Activated T-helper 1 cell treated with Interleukin-2 at 50 U/mL for 16 hours (primary cell): ENCODE results near the gene MTUS2.

Experiments used
- DNase-seq: peaks from one replicate; pipeline ENCODE4 v3.0.0-alpha.2; 2020; ENCODE audit warnings: low read depth

Gene MTUS2

DNA sequence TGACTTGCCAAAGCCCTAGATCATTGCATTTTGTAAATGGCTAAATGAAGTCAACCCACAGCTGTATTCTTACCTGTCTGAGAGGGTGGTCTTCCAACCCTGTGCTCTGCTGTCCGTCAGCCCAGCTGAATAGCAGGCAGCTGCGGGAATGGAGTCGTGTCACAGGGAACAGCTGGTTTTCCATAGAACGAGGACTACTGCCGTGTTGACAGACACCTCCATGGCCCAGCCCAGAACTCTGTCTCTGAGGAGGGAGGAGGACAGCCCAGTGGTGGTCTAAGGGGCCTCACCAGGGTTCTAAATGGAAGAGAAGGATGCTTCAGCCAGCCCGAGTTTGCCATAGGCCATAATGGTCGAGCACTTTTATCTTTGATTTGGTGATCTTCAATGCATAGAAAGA, 664.7 kb downstream of the MTUS2 start:
- no peak for DNase-seq

DNA sequence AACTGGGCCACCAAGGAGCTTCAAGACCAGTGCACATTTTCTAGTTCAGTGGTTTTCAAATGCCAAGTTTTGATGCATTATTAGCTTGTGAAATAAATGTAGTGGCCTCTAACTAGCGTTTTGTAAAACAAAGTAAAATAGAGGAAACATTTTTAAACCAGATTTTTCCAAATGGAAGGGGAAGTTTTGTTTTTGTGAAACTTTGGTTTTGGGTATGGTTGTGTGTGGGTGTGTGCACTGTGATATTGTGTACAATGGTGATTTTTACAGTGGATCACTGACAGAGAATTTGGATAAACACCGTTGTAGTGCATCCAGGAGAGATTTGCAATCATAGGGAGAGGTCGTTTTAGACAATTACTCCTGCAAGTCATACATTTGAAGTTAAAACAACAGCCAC, 666.4 kb downstream of the MTUS2 start:
- no peak for DNase-seq

DNA sequence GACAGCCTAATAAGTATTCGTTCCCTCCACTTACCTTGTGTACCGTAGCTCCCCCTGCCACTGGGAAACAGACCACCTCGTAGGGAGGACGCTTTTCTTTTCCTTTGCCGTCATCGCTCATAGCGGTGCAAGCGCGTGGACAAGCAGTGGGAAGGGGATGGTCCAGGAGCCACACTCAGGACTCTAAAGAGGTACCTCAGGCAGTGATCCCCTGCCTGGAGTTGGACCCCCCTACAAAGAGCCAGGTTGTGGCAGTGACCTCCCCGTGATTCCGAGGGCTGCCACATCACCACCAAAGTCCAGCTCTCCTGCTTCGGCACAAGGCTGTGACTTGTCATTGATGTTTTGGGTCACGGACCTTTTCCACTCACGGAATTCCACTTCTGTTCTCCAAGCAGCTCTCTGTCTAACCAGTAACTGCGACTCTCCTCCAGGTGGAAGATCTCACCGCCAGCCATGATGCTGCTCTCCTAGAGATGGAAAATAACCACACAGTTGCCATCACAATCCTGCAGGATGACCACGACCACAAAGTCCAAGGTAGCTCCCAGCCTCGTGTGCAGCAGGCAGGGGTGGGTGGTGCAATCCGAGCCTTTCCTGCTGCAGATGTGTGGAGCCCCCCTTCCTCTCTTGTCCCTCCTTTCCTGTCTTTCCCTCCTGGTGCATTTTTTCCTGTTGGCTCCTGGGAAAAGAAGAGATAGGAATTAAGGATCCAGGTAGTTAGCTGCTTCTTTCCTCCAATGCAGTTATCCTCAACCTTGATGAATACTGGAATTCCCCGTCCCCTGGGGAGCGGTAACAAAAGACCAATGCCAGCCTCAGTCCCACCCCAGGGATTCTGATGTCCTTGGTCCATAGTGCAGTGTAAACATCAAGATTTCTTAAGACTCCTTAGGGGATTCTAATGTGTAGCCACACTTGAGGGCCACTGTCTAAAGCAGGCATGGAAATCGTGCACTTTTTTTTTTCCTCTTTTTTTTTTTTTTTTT, 667.6 kb downstream of the MTUS2 start:
- DNase-seq, result no peak

DNA sequence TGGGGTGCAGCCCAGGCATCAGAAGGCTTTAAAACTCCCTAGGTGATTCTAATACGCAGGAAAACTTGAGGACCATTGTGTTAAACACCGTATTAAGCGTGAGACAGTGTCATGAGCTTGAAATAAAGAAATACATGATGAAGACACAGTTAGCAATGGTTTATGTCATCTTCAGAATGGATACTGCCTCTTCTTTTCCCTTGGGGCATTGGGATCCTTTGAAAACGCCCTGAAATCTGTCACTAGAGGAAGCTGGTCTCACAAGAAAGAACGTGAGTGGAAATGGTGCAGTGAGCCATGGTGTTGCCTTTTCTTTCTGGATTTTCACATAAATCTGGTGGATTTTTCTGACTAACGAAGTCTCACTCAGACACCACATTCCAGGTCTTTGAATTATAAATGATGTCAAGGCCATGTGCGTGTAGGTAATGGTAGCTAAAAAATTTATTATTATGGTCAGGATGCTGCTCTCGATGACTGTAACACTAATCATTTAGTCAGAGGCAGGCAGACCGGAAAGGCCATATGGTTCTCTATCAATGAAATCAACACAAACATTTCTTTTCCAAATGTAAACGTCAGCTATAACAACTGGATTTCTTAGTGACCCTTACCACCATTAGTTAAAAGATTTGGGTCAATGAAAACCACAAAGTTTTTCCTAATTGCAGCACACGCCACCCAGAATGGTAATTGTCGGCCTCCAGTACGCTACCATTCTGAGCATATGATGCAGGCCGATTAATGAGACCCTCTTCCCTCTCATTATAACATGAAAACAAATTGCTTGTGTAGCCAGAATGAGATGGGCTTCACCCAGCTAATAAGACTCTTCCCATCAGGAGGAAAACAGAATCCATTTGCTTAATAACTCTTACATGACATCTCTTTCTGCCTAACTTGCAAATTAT, 669.8 kb downstream of the MTUS2 start:
- no peak for DNase-seq

DNA sequence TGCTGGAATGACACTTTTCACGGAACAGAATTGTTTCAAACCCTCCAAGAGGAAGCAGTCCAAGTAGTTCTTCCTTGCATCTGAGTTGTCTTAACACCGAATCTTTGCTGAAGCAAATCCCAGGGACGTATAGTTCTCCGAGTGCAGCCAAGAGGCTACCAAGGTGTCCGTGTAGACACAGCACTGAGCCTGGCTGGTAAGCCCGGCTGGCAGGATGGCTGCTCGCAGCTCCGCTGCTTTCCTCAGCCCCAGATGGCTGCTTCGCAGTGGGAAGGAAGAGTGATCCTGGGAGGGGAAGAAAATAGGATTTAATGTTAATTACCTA, 670.4 kb downstream of the MTUS2 start:
- DNase-seq, result no peak

DNA sequence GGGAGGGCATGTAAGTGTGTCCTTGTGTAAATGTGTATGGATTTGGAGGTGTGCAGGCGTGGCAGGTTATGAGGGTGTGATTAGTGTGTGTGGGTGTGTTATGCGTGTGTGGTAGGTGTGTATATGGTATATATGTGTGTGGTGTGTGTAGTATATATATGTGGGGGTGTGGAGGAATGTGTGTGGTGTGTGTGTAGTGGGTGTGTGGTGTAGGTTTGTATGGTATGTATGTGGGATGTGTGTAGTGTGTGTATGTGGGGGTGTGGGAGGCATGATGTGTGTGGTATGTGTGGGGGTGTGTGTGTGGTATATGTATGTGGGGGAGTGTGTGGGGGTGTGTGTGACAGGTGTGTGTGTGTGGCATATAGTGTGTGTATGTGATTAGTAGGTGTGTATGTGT, 671.1 kb downstream of the MTUS2 start:
- no peak for DNase-seq

DNA sequence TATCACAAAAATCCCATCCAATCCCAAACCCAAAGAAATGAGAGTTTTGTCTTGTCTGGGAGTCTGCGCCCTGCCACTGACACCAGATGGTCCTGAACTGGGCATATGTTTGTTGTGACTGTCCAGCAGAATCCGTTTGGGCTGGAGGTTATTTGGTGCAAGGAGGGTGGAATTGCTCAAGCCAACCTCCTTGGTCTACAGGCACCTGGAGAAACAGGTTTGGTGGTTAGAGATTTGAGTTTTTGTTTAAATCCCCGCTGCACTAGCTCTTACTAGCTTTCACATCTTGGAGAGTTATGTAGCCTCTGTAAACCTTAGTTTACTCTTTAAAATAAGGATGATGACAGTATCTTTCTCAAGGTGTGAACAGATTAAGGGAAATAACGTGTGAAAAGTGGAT, 673.7 kb downstream of the MTUS2 start:
- no peak for DNase-seq

DNA sequence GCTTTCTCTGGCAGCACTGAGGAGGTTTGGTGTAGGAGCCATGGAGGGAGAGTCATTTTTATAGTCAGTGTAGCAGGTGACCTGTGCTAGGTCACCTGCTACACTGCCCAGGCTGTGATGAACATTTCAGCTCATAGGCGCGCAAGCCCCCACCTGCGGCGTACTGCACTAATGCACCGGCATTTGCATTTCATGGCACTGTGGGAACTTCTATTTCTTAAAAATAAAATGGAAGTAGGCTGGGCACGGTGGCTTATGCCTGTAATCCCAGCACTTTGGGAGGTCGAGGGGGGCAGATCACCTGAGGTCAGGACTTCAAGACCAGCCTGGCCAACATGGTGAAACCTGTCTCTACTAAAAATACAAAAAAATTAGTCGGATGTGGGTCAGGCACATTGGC, 674.4 kb downstream of the MTUS2 start:
- DNase-seq, result no peak

DNA sequence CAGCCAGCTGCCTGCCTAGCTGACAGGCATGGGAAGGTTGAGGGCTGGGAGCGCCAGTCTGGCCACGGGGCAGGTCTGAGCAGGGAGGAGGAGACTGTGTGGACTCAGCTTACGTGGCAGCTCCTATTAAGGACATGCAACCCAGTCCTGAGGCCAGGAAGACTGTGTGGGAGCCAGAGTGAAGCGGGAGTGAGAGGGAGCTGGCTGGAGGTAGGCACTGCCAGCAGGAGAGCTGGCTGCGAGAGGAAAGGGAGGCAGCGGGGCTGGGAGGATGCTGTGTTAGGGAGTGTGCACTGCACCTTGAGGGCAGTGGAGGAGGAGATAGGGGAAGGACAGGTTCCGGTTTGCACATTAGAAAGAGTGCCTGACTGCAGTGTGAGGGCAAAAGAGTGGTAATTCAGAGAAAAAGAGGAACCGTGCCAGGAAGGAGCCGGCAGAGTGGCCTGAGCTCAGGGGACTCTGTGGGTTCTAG, 676.1 kb downstream of the MTUS2 start:
- no peak for DNase-seq

DNA sequence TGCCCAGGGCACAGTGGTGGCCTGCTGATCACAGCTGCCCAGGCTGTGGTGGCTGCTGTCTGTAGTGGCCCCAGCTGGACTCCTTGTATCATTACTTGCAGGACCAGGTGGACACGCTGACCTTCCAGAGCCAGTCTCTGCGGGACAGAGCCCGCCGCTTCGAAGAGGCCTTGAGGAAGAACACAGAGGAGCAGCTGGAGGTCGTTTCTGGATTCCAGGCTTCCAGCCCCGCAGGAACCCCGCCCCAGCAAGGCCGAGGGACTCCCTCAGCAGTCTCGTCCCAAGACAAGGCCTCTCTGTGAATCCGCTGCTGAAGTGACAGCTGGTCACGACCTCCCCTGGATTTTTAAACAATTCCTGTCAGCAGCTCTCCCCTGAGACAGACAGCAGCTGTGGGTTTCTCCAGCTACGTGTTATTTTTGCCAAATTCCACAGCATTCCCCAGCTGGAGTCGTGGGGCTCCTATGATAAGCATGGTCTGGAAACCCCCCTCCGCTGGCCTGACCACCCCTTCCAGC, 677.1 kb downstream of the MTUS2 start:
- no peak for DNase-seq

DNA sequence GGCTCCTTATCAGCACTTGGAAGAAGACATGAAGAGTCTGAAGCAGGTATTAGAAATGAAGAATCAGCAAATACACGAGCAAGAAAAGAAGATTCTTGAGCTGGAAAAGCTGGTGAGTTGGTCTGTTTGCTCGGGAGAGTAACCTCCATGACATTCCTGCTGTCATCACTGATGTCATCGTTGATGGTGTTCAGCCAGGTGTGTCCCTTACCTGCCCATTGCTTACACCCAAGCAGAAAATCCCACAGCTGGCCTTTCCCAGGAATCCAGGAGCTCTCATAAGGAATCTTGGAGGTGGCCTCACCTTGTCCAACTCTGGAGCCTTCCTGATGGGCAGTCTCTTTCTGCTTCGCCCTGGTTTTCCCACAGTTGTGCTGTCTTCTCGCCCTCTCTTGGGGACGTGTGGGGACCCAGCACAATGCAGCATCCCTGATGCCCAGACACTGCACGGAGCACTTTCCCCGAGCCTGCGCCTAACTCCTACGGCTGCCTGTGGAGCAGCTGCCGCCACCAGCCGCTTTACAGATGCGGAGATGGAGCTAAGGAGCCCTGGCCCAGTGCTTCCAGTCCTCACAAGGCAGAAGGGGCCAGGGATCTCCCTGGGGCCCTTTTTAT, 678.4 kb downstream of the MTUS2 start:
- no peak for DNase-seq

DNA sequence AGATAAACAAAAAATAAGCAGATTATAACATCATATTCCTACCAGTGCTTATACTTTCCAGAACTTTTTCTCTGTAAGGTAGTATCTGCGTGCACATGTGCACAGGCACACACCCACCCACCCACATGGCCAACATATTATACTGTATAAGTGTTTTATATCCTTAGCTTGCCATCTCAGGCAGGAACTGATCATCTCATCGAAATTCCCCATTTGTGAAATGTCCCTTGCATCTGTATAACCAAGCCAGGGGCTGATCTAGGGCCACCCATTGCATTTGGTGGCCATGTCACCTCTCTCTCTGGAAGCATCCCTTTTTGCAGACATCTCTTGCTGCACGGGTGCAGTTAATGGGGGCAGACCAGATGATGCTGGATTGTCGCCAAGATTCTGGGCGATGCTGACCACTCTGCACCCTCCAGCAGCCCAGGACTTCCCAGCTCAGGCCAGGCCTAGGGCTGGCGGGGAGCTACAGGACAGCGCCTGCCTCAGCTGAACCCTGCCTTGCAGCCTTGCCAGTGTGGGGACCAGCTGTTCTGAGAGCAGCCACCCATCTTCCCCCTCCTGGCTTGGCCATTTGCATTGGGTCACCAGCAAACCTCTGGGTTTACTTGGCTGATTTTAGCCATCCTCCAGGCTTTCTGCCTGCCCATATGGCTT, 679.5 kb downstream of the MTUS2 start:
- DNase-seq, result no peak

DNA sequence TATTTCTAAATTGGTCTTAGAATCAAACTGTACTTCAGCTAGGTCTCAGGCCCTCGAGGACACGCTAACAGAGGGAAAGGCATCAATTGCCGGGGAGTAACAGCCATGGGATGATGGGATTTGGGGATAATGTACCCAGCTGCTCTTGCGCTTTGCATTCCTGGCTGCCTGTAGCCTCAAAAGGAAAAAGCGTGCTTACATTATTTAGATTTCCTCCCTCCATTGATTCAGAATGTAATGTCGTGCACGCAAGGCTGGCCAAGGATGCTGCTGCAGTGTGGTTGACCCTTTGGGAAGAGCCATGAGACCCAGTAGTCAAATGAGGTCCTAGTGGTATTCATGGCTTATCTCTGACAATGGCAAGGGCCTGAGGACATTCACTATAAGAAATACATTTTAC, 680.2 kb downstream of the MTUS2 start:
- no peak for DNase-seq

DNA sequence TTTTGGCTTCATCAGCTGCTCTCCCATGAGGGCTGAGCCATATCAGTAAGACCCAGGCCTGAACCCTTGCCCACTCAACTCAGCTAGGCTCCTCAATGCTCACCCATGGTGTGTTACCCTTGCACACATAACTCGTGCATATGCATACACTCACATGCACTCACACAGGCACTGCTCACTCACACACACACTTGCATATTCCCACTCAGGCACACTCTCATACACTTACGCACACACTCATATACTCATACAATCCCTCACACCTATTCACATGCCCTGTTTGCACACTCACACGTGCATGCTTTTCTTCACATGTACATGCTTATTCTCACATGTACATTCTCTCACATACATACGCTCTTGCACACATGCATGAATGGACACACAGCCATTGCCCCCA, 681.5 kb downstream of the MTUS2 start:
- no peak for DNase-seq

DNA sequence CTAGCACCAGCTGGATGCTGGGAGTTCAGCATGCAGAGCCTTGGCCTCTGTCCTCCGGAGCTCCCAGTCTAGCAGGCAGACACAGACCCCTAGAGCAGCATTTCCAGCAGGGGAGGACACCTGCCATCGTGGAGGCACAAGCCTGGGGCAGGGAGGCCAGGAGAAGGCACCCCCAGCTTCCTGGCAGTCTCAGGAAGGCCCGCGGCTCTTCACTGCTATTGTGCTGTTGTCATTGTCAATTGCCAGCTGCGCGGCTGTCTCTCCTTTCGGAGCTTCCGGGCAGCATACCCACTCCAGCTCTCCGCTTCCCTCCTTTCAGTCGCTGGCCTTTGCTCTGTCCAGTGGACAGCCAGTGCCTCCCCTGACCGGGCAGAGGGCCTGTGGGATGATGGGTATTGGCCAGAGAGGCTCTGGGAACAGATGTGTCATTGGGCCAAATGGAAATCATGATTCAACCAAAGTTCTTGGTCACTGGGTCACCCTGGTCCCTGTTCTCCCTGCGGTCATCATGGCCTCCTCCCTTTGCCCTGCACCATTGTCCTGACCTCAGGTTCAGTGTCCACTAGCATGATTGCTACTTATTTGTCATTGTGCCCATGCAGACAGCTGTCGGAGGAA, 682.4 kb downstream of the MTUS2 start:
- DNase-seq, result no peak

DNA sequence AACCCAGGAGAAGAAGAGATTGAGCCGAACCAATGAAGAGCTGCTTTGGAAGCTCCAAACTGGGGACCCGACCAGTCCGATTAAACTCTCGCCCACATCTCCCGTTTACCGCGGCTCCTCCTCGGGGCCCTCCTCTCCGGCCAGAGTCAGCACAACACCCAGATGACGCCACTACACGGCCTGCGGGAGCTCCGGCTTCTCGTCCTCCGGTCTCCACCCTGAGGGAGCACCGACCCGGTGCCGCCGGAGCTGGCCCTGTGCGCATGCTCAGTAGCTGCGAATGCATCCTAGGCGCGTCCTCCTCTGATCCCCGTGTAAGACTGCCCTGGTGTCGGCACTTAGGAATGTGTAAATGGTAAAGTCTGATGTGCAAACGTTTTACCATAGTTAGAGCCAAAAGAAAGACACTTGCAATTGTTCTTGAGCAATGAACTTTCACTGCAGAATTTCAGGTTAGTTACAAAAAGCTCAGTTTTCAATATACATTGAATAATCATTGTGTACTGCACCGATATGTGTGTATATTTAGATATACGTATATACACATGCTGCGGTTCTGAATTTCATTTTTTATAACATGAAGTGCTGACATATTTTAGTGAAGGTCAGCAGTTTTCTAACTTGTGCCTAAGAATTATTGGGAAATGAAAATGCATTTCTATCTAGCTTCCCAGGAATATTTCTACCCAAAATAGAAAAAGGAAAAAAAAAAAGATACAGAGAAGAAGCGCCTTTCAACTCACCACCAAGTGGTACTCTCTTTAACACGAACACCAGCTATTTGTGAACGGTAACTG, 683.1 kb downstream of the MTUS2 start:
- no peak for DNase-seq

DNA sequence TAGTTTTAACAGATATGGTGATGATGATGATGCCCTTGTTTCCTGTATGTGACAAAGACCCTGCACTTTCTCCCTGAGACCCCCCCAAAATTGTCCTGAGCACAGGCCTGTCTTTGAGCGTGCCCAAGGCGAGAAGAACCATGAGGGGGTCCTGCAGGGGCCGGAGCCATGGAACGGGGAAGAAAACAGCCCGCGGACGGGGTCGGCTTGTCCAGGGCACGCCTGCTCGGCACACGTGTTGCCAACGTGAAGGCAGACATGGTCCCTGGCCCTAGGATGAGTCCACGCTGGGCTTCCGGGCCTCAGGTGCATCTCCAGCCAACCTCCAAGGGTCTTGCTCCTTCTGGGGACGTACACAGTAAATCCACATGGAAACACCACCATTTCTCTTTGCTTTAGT, 684.6 kb downstream of the MTUS2 start:
- no peak for DNase-seq

DNA sequence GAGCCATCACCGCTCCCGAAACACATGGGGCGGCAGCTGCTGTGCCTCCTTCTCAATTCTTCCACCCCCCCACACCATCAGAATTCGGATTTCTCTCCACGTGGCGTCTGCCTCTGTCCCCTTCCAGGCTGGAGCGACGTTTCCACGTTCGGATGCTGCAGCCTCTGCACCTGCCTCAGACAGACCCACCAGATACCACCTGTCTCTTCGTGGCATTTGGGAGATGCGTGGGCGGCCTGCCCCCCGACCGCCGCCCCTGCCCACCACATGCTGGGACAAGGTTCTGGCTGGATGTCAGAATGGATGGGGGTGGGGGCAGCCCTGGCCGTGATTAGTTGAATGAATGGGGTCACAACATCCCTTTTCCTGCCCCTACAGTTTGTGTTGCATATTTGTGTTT, 685.4 kb downstream of the MTUS2 start:
- no peak for DNase-seq

DNA sequence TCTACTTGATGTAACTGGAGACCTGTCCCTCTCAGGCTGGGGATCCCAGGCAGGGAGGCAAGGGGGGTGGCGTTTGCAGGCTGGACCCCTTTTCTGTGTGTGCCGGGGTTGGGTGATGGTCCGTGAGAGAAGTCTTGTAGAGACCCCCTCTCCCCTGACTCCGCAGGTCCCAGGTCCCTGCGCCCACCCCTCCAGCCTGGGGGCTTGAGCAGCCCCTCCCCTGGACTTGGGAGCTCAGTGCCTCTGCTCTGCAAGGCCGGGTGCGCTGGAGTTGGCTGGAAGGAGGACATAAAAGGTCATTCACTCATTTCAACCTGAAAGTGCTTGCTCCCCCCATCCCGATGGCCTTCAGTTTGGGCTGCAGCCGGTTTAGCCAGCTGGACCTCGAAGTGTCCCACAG, 685.8 kb downstream of the MTUS2 start:
- DNase-seq, result no peak

DNA sequence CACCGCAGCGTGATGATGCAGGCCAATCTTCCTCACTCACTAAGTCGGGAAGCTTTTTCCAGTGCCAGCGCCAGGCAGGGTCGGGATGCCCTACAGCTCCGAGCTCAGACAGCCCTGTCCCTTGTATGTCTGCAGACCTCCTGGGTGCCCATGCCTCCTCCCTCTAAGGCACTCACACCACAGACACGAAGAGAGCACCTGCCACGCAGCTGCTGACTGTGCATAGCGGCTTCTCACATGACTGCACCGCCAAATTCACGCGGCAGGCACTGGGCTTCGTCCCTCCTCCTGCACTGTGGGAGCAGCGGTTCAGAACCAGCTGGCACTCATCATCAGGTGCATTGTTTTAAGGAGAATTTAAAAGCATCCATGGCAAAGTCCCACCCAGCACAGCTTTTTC, 687.2 kb downstream of the MTUS2 start:
- DNase-seq, result no peak
